ENCODE data around the gene BMP8A.

DNA sequence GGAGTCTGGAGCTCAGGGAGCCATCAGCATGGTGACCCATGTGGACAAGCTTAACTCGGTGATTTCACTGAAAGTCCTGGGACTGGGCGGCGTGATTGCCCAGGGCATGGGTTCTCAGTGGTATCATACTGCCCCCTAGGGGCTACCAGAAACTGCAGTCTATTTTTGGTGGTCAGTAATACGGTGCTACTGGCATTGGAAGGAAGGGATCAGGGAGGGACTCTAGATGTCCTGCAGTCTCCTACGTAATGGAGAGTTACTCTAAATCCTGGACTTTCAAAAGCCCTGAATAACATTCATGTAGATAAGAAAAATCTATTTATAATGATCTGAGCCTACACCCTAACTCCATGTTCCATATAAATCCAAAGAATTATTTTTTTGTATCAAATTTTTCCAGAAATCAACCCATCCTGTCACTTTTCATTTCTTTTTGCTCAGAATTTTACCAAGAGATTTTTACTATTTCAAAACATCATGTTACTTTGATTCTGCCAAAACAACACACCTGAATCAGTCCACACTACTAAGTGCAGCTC is 47.9 kb downstream of the BMP8A start:
- TF ChIP-seq, protein P1, sequence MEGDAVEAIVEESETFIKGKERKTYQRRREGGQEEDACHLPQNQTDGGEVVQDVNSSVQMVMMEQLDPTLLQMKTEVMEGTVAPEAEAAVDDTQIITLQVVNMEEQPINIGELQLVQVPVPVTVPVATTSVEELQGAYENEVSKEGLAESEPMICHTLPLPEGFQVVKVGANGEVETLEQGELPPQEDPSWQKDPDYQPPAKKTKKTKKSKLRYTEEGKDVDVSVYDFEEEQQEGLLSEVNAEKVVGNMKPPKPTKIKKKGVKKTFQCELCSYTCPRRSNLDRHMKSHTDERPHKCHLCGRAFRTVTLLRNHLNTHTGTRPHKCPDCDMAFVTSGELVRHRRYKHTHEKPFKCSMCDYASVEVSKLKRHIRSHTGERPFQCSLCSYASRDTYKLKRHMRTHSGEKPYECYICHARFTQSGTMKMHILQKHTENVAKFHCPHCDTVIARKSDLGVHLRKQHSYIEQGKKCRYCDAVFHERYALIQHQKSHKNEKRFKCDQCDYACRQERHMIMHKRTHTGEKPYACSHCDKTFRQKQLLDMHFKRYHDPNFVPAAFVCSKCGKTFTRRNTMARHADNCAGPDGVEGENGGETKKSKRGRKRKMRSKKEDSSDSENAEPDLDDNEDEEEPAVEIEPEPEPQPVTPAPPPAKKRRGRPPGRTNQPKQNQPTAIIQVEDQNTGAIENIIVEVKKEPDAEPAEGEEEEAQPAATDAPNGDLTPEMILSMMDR (IDR thresholded peaks at IDR 0.05), result peak; percentile 75 to 94 (median 88)
- no peak for TF ChIP-seq POLR2A (IDR thresholded peaks at IDR 0.05)
- peak; percentile 73 for TF ChIP-seq POLR2AphosphoS5 (IDR thresholded peaks at IDR 0.05)
